HEK293T (cell line): Measurements from ENCODE around the gene RENBP.

Experiments
- CTCF ChIA-PET: fragments of 350-600 bp; formaldehyde crosslinking; extraction: SDS; loops from one replicate; lab custom pipeline; 2021; ENCODE audit warnings: antibody characterized with exemption, inconsistent platforms; lab: Yijun Ruan, JAX
- POLR2A ChIA-PET: fragments of 350-600 bp; formaldehyde crosslinking; extraction: SDS; loops from one replicate; lab custom pipeline; 2020; ENCODE audit warnings: antibody characterized with exemption, inconsistent platforms; lab: Yijun Ruan, JAX
- DNase-seq: peaks from one replicate; pipeline ENCODE4 v3.0.0; 2012; ENCODE audit warnings: mixed read lengths; ENCODE audit errors: extremely low spot score
- ARNT ChIP-seq: fragments of 450-650 bp; IDR thresholded peaks from 2 replicates; pipeline ENCODE4 v1.6.1; 2017; ENCODE audit warnings: mild to moderate bottlenecking
- BHLHE40 ChIP-seq: fragments of 450-650 bp; IDR thresholded peaks from 2 replicates; pipeline ENCODE4 v1.6.1; 2016; ENCODE audit warnings: mild to moderate bottlenecking, moderate library complexity, borderline replicate concordance
- CTBP1 ChIP-seq: fragments of 450-650 bp; IDR thresholded peaks from 2 replicates; pipeline ENCODE4 v1.6.1; 2016; ENCODE audit warnings: borderline replicate concordance
- ELF4 ChIP-seq: fragments of 450-650 bp; IDR thresholded peaks from 2 replicates; pipeline ENCODE4 v1.6.1; 2017; ENCODE audit warnings: antibody characterized with exemption
- FOXA1 ChIP-seq: fragments of 450-650 bp; IDR thresholded peaks from 2 replicates; pipeline ENCODE4 v1.6.1; 2016; ENCODE audit warnings: mild to moderate bottlenecking
- FOXK2 ChIP-seq: fragments of 450-650 bp; IDR thresholded peaks from 2 replicates; pipeline ENCODE4 v1.6.1; 2016; ENCODE audit warnings: mild to moderate bottlenecking
- FOXM1 ChIP-seq: fragments of 450-650 bp; IDR thresholded peaks from 2 replicates; pipeline ENCODE4 v1.6.1; 2017; ENCODE audit warnings: mild to moderate bottlenecking, borderline replicate concordance
- HDGF ChIP-seq: fragments of 450-650 bp; IDR thresholded peaks from 2 replicates; pipeline ENCODE4 v1.6.1; 2017; ENCODE audit warnings: antibody characterized with exemption, borderline replicate concordance
- L3MBTL2 ChIP-seq: fragments of 450-650 bp; conservative IDR thresholded peaks from 2 replicates; pipeline ENCODE4 v1.6.1; 2016; ENCODE audit warnings: mild to moderate bottlenecking
- LEF1 ChIP-seq: fragments of 450-650 bp; IDR thresholded peaks from 2 replicates; pipeline ENCODE4 v1.6.1; 2017; ENCODE audit warnings: mild to moderate bottlenecking, borderline replicate concordance
- NFRKB ChIP-seq: fragments of 450-650 bp; IDR thresholded peaks from 2 replicates; pipeline ENCODE4 v1.6.1; 2016; ENCODE audit warnings: mild to moderate bottlenecking, moderate library complexity
- PKNOX1 ChIP-seq: fragments of 450-650 bp; IDR thresholded peaks from 2 replicates; pipeline ENCODE4 v1.6.1; 2016
- SP1 ChIP-seq: fragments of 450-650 bp; IDR thresholded peaks from 2 replicates; pipeline ENCODE4 v1.6.1; 2017
- SUZ12 ChIP-seq: fragments of 450-650 bp; IDR thresholded peaks from 2 replicates; pipeline ENCODE4 v1.6.1; 2016; ENCODE audit warnings: mild to moderate bottlenecking
- TARDBP ChIP-seq: fragments of 450-650 bp; IDR thresholded peaks from 2 replicates; pipeline ENCODE4 v1.6.1; 2016
- ZNF384 ChIP-seq: fragments of 450-650 bp; IDR thresholded peaks from 2 replicates; pipeline ENCODE4 v1.6.1; 2016

The RENBP gene

GRCh38 chrX:153959649-153960048 lies 15.2 kb upstream of the RENBP start:
- no peak for DNase-seq
- CTCF ChIA-PET: no interaction called here
- TF ChIP-seq FOXA1: no peak
- TF ChIP-seq ARNT: no peak
- TF ChIP-seq TARDBP: no peak
- TF ChIP-seq HDGF: no peak
- TF ChIP-seq BHLHE40: no peak
- TF ChIP-seq PKNOX1: no peak
- no peak for TF ChIP-seq SP1
- POLR2A ChIA-PET: no interaction called here

DNA sequence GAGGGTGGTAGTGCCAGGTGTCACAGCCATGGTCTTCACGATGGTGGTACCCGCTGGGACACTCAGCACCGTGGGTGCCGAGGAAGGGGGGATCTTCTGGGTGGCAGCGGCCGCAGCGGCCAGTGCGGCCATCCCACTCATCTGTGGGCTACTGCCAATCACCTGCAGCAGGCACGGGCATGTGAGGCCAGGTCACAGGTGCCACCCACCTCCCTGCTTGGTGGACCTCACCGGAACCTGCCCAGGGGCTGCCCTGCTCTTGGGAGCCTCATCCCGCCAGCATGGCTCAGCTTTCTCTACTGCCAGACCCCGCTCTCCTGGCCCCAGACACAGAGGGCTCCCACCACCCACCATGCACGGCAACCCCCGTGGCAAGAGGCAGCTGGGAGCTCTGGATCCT lies 14.2 kb upstream of the RENBP start:
- CTCF ChIA-PET: interaction anchor here (1.0 kb wide), 1 partner anchor 12 kb away, joined by 5 read pairs; no protein-coding TSS in a partner anchor
- POLR2A ChIA-PET: interaction anchor here (1.1 kb wide), 1 partner anchor 12 kb away, joined by 5 read pairs; the partner anchor contains the start of gene HCFC1
- no peak for DNase-seq
- TF ChIP-seq BHLHE40: no peak
- TF ChIP-seq ARNT: no peak
- TF ChIP-seq FOXA1: no peak
- no peak for TF ChIP-seq FOXM1
- no peak for TF ChIP-seq ZNF384
- TF ChIP-seq L3MBTL2: no peak

DNA sequence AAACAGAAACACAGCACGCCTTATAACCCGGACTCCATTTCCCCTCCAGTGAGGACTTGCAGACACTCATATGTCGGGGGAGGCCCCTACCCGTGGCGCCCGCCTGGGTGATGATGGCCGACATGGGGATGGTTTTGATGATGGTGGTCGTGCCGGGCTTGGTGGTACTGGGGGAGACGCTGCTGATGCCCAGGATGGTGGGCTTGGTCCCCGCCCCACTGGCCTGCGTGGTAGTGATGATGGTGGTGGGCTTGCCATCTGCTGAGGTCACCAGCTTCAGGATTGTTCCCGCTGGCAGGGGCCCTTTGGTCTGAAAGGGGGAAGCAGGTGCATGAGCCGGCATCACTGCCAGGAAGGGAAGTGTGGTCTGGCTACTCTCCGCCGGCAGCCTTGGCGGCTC lies 12.8 kb upstream of the RENBP start:
- POLR2A ChIA-PET: no interaction called here

GRCh38 chrX:153956044-153956907 lies 11.8 kb upstream of the RENBP start:
- no peak for DNase-seq
- TF ChIP-seq LEF1: no peak
- no peak for TF ChIP-seq SUZ12
- TF ChIP-seq L3MBTL2: no peak
- TF ChIP-seq BHLHE40: no peak
- no peak for TF ChIP-seq ARNT
- TF ChIP-seq FOXK2: no peak
- TF ChIP-seq ELF4: no peak
- TF ChIP-seq HDGF: no peak
- TF ChIP-seq FOXM1: no peak
- no peak for TF ChIP-seq FOXA1
- no peak for TF ChIP-seq TARDBP
- TF ChIP-seq NFRKB: no peak
- TF ChIP-seq PKNOX1: no peak
- TF ChIP-seq SP1: no peak
- TF ChIP-seq CTBP1: no peak
- no peak for TF ChIP-seq ZNF384
- ChIA-PET POLR2A (no interaction called here), CTCF (no interaction called here)

More for the DNA sequence above, 12.8 kb upstream of the RENBP start:
- no peak for DNase-seq
- TF ChIP-seq HDGF: no peak
- no peak for TF ChIP-seq CTBP1
- no peak for TF ChIP-seq NFRKB
- TF ChIP-seq SP1: no peak
- TF ChIP-seq PKNOX1: no peak
- no peak for TF ChIP-seq FOXM1
- TF ChIP-seq TARDBP: no peak
- TF ChIP-seq L3MBTL2: no peak
- no peak for TF ChIP-seq LEF1
- TF ChIP-seq FOXA1: no peak
- TF ChIP-seq FOXK2: no peak
- no peak for TF ChIP-seq ARNT
- no peak for TF ChIP-seq ELF4
- no peak for TF ChIP-seq BHLHE40
- no peak for TF ChIP-seq SUZ12
- no peak for TF ChIP-seq ZNF384
- CTCF ChIA-PET: no interaction called here

- TF ChIP-seq FOXA1: no peak
- TF ChIP-seq NFRKB: no peak
- no peak for TF ChIP-seq L3MBTL2
- TF ChIP-seq ELF4: no peak
- no peak for TF ChIP-seq SP1
- no peak for TF ChIP-seq ARNT
- TF ChIP-seq FOXM1: no peak
- no peak for TF ChIP-seq LEF1
- POLR2A ChIA-PET: no interaction called here
- CTCF ChIA-PET: no interaction called here
- DNase-seq: no peak
Measured at GRCh38 chrX:153955228-153955732, 10.8 kb upstream of the RENBP start.

DNA sequence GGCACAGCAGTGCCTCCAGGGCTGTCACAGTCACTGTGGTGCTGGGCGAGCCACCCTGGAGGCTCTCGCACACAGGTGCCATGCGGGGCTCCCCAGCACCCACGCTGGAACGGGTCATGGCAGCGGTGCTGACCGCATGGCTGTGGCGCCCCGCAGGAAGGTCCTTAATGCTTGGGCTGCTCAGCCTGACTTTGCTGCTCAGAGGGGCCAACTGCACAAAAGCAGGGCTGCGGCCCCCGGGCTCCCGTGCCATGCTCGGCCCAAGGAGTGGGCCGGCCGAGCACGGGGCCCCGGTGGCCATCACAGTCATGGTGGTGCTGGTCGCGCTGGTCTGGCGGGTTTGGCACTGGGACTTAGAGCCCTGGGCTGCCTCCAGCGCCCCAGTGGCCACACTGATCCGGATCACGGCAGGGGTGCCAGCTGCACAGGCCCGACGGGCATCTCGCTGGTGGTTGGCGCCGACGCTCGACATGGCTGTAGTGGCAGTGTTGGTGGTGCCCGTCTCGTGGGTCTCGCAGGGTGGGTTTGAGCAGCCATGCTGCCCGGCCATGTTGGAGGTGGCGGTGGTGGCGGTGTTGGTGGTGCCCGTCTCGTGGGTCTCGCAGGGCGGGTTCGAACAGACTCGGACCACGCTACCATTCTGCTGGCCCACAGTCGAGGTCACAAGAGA lies 10.2 kb upstream of the RENBP start:
- CTCF ChIA-PET: no interaction called here
- POLR2A ChIA-PET: no interaction called here
- TF ChIP-seq HDGF (no peak), FOXK2 (no peak), CTBP1 (no peak), NFRKB (no peak), ZNF384 (no peak), L3MBTL2 (no peak), FOXM1 (no peak), ELF4 (no peak), LEF1 (no peak), ARNT (no peak), PKNOX1 (no peak), BHLHE40 (no peak), FOXA1 (no peak), SP1 (no peak), SUZ12 (no peak), TARDBP (no peak)
- DNase-seq: no peak
